ENCODE results near the gene SLC25A34. TPM values are rescaled to one million over a fixed set of nuclear protein-coding genes. Genes with fewer than 3 reads are reported as not detected.

The SLC25A34 gene
- total RNA-seq, 4 donors from 2014 or later = 1.3 to 4.3 (median 2.4) TPM

- WGBS = 80% methylated on average over 10 of the region's 13 CpGs
- no peak for DNase-seq (ENCODE audit: low spot score in 2 of 2)
- no peaks in the 10 kb centered on the region for H3K27me3 ChIP-seq
- no peak overlapping the region for H3K27ac ChIP-seq
- no peaks in the 10 kb centered on the region for H3K9me3 ChIP-seq
- TF ChIP-seq, protein P1, sequence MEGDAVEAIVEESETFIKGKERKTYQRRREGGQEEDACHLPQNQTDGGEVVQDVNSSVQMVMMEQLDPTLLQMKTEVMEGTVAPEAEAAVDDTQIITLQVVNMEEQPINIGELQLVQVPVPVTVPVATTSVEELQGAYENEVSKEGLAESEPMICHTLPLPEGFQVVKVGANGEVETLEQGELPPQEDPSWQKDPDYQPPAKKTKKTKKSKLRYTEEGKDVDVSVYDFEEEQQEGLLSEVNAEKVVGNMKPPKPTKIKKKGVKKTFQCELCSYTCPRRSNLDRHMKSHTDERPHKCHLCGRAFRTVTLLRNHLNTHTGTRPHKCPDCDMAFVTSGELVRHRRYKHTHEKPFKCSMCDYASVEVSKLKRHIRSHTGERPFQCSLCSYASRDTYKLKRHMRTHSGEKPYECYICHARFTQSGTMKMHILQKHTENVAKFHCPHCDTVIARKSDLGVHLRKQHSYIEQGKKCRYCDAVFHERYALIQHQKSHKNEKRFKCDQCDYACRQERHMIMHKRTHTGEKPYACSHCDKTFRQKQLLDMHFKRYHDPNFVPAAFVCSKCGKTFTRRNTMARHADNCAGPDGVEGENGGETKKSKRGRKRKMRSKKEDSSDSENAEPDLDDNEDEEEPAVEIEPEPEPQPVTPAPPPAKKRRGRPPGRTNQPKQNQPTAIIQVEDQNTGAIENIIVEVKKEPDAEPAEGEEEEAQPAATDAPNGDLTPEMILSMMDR (IDR thresholded peaks at IDR 0.05) = no peak
- TF ChIP-seq EP300 (IDR thresholded peaks at IDR 0.05) (no peak), POLR2AphosphoS5 (IDR thresholded peaks at IDR 0.05) (no peak), POLR2A (IDR thresholded peaks at IDR 0.05) (no peak)
- peaks cover 36% of the 10 kb centered on the region for H3K4me1 ChIP-seq
- peaks cover 56% of the 10 kb centered on the region for H3K36me3 ChIP-seq
- H3K4me3 ChIP-seq = no peak overlapping the region
Observed at GRCh38 chr1:15734296-15734695, 1.8 kb upstream of the SLC25A34 start.

DNA sequence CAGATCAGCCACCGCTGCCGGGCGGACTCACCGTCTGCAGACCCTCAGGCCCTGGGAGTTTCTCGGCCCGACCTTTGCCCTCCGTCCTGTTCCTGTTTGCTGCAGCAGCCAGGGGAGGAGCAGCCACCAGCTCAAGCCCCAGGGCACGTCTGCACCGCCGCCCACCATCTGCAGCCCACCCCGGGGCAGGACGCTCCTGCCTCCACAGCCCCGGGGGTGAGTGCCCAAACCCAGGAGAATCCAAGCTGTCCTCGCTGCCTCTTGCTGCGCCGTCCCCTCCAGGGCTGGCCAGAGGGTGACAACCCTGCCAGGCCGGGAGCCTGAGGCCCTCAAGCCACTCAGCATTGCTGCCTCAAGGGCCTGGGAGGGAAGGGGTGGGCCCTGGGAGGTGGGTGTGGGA lies 1.2 kb upstream of the SLC25A34 start:
- WGBS = 59% methylated on average over 17 of the region's 17 CpGs
- peaks cover 50% of the 10 kb centered on the region for H3K36me3 ChIP-seq
- TF ChIP-seq POLR2A (IDR thresholded peaks at IDR 0.05) (no peak), POLR2AphosphoS5 (IDR thresholded peaks at IDR 0.05) (no peak)
- TF ChIP-seq, protein P1 (IDR thresholded peaks at IDR 0.05) = no peak
- no peak for DNase-seq (ENCODE audit: low spot score in 2 of 2)
- H3K27ac ChIP-seq = peak overlapping the region; percentile 17
- peaks cover 36% of the 10 kb centered on the region for H3K4me1 ChIP-seq
- no peaks in the 10 kb centered on the region for H3K27me3 ChIP-seq
- H3K4me3 ChIP-seq = no peak overlapping the region
- no peaks in the 10 kb centered on the region for H3K9me3 ChIP-seq

GRCh38 chr1:15735304-15736037 lies 587 bp upstream of the SLC25A34 start:
- DNase-seq (ENCODE audit: low spot score in 2 of 2) = no peak
- TF ChIP-seq POLR2A (IDR thresholded peaks at IDR 0.05) (no peak), POLR2AphosphoS5 (IDR thresholded peaks at IDR 0.05) (no peak), EP300 (IDR thresholded peaks at IDR 0.05) (no peak)
- TF ChIP-seq, protein P1 (IDR thresholded peaks at IDR 0.05) = no peak
- H3K4me1 ChIP-seq = peaks cover 36% of the 10 kb centered on the region
- 61% methylated on average over 11 of the region's 12 CpGs for WGBS
- H3K36me3 ChIP-seq = peaks cover 45% of the 10 kb centered on the region
- no peak overlapping the region for H3K4me3 ChIP-seq
- H3K9me3 ChIP-seq = no peaks in the 10 kb centered on the region
- peak overlapping the region; percentile 26 for H3K27ac ChIP-seq
- no peaks in the 10 kb centered on the region for H3K27me3 ChIP-seq

GRCh38 chr1:15736892-15737261 lies 819 bp downstream of the SLC25A34 start:
- no peaks in the 10 kb centered on the region for H3K9me3 ChIP-seq
- no peaks in the 10 kb centered on the region for H3K27me3 ChIP-seq
- peaks cover 31% of the 10 kb centered on the region for H3K36me3 ChIP-seq
- 48% methylated on average over 5 of the region's 6 CpGs for WGBS
- TF ChIP-seq POLR2A (IDR thresholded peaks at IDR 0.05) (no peak), POLR2AphosphoS5 (IDR thresholded peaks at IDR 0.05) (no peak), EP300 (IDR thresholded peaks at IDR 0.05) (no peak)
- TF ChIP-seq, protein P1 (IDR thresholded peaks at IDR 0.05) = no peak
- DNase-seq (ENCODE audit: low spot score in 2 of 2) = no peak
- no peak overlapping the region for H3K27ac ChIP-seq
- peaks cover 45% of the 10 kb centered on the region for H3K4me1 ChIP-seq
- no peak overlapping the region for H3K4me3 ChIP-seq

DNA sequence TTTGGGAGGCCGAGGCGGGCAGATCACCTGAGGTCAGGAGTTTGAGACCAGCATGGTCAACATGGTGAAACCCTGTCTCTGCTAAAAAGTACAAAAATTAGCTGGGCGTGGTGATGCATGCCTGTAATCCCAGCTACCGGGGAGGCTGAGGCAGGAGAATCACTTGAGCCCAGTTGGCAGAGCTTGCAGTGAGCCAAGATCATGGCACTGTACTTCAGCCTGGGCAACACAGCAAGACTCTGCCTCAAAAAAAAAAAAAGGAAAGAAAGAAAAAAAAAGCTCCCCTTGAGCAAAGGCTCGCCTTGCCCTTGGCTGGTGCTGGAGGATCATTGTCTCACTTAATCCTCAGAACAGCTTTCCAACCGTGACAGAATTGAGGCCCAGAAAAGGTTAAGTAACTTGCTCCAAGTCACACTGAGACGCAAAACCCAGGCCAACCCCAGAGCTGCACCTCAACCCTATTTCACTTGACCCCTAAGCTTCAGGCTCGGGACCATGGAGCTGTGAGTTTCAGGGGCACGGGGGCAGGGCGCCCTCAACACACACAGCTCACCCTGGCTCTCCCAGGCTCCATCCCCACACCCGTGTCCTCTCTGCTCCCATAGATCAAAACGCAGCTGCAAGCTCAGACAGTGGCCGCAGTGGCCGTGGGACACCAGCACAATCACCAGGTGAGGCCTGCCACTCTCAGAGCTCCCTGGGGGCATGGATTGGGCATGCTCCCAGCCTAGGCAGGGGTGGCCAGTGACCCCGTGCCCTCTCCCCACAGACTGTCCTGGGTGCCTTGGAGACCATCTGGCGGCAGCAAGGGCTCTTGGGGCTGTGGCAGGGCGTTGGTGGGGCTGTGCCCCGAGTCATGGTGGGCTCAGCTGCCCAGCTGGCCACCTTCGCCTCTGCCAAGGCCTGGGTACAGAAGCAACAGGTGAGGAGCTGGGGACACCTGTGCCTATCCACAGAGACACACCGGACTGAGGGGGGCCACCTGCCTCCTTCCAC lies 1.6 kb downstream of the SLC25A34 start:
- H3K9me3 ChIP-seq = no peaks in the 10 kb centered on the region
- no peaks in the 10 kb centered on the region for H3K27me3 ChIP-seq
- peaks cover 47% of the 10 kb centered on the region for H3K4me1 ChIP-seq
- 74% methylated on average over 10 of the region's 20 CpGs for WGBS
- H3K4me3 ChIP-seq = no peak overlapping the region
- H3K27ac ChIP-seq = no peak overlapping the region
- H3K36me3 ChIP-seq = peaks cover 23% of the 10 kb centered on the region
- DNase-seq (ENCODE audit: low spot score in 2 of 2) = no peak
- TF ChIP-seq POLR2AphosphoS5 (IDR thresholded peaks at IDR 0.05) (no peak), EP300 (IDR thresholded peaks at IDR 0.05) (no peak), POLR2A (IDR thresholded peaks at IDR 0.05) (no peak)
- TF ChIP-seq, protein P1 (IDR thresholded peaks at IDR 0.05) = no peak

Data from suprapubic skin (tissue), 4 donors.